AG10803 (cell line): ENCODE data around the gene PFKFB4.
A peak's percentile ranks its signal among the peaks of the same experiment; 100 is the strongest.

ENCODE experiments used
- DNase-seq: peaks from one replicate; pipeline ENCODE4 v3.0.0; 2010; ENCODE audit warnings: low read depth
- H3K4me3 ChIP-seq: 2 replicates; pipeline ENCODE4 v1.5.1; 2011; ENCODE audit warnings: mild to moderate bottlenecking, low read length, control low read depth
- CTCF ChIP-seq: conservative IDR thresholded peaks from 2 replicates; pipeline ENCODE4 v1.5.1; 2011; ENCODE audit warnings: mild to moderate bottlenecking, low read length, control low read depth, inconsistent platforms

PFKFB4 gene

GRCh38 chr3:48514431-48515227, 42.0 kb downstream of the PFKFB4 start:
- TF ChIP-seq CTCF: no peak
- DNase-seq: no peak
- H3K4me3 ChIP-seq: no peak overlapping the region

GRCh38 chr3:48511551-48511950, 45.1 kb downstream of the PFKFB4 start:
- no peak for DNase-seq
- TF ChIP-seq CTCF: no peak
- H3K4me3 ChIP-seq: no peak overlapping the region

- no peak overlapping the region for H3K4me3 ChIP-seq
- peak; percentile 39 for DNase-seq
- TF ChIP-seq CTCF: peak; percentile 46; the same call in 1 of the 2 replicates
These were observed 49.1 kb downstream of the PFKFB4 start for GRCh38 chr3:48507256-48508061.

- no peak for TF ChIP-seq CTCF
- DNase-seq: no peak
- no peak overlapping the region for H3K4me3 ChIP-seq
These were observed 50.6 kb downstream of the PFKFB4 start for GRCh38 chr3:48505968-48506504.

GRCh38 chr3:48505146-48505545, 51.5 kb downstream of the PFKFB4 start:
- H3K4me3 ChIP-seq: no peak overlapping the region; the same call in 1 of the 2 replicates
- no peak for TF ChIP-seq CTCF
- DNase-seq: no peak

- DNase-seq: peak; percentile 69
- H3K4me3 ChIP-seq: peak within 1 kb of the TSS; percentile 82
- no peak for TF ChIP-seq CTCF
These were observed 52.3 kb downstream of the PFKFB4 start, which contains the start of gene SHISA5 for GRCh38 chr3:48504051-48504946. Gene SHISA5 (minus strand): TSS chr3:48504174. CDS start chr3:48504094, 80 bp downstream.
